GM18951 (cell line): ENCODE measurements around the gene ZC3H6.
A peak's percentile ranks its signal among the peaks of the same experiment; 100 is the strongest.

Experiments
- POLR2A ChIP-seq: IDR thresholded peaks from 4 replicates; pipeline ENCODE4 v1.6.1; 2011; ENCODE audit warnings: mild to moderate bottlenecking; ENCODE audit not compliant: insufficient read length, insufficient read depth; ENCODE audit errors: extremely low read depth
- in situ Hi-C: fragments of 300-500 bp; cut with MboI; formaldehyde crosslinking; loops from one replicate; pipeline ENCODE4 v1.12.0; 2022; ENCODE audit warnings: low sequenced_read_pairs, mixed read lengths, inconsistent platforms; ENCODE audit not compliant: unreplicated experiment

ZC3H6 gene

GRCh38 chr2:112275311-112275886 is at the start of gene ZC3H6:
Gene ZC3H6, plus strand, starts transcription at chr2:112275597. Its CDS starts 398 bp downstream, at chr2:112275995.
- in situ Hi-C loops = no loop called here
- TF ChIP-seq POLR2A = peak; percentile 97

- no peak for TF ChIP-seq POLR2A
- in situ Hi-C loops = no loop called here
These were observed 46.0 kb upstream of the ZC3H6 start for GRCh38 chr2:112229348-112229747.

- in situ Hi-C loops = no loop called here
These were observed 45.0 kb upstream of the ZC3H6 start for GRCh38 chr2:112230371-112230770.

GRCh38 chr2:112239862-112240261 is 35.5 kb upstream of the ZC3H6 start:
- in situ Hi-C loops = no loop called here
- no peak for TF ChIP-seq POLR2A

More at GRCh38 chr2:112230371-112230770, 45.0 kb upstream of the ZC3H6 start:
- TF ChIP-seq POLR2A = no peak

GRCh38 chr2:112242384-112242783 is 33.0 kb upstream of the ZC3H6 start:
- in situ Hi-C loops = no loop called here
- TF ChIP-seq POLR2A = no peak

GRCh38 chr2:112243233-112243632 is 32.2 kb upstream of the ZC3H6 start:
- TF ChIP-seq POLR2A = no peak
- in situ Hi-C loops = no loop called here

GRCh38 chr2:112244854-112245253 is 30.5 kb upstream of the ZC3H6 start:
- in situ Hi-C loops = no loop called here
- no peak for TF ChIP-seq POLR2A

- in situ Hi-C loops = no loop called here
- TF ChIP-seq POLR2A = no peak
These were observed 24.1 kb upstream of the ZC3H6 start for GRCh38 chr2:112251271-112251670.

GRCh38 chr2:112253261-112253815 is 22.1 kb upstream of the ZC3H6 start:
- no peak for TF ChIP-seq POLR2A
- in situ Hi-C loops = no loop called here

GRCh38 chr2:112254466-112255240 is 20.7 kb upstream of the ZC3H6 start, which contains the start of gene ZC3H8:
Gene ZC3H8, minus strand, starts transcription at chr2:112255042. Its CDS starts 61 bp downstream, at chr2:112254981.
- peak; percentile 97 for TF ChIP-seq POLR2A
- in situ Hi-C loops = no loop called here

- TF ChIP-seq POLR2A = no peak
- in situ Hi-C loops = no loop called here
These were observed 19.5 kb upstream of the ZC3H6 start for GRCh38 chr2:112255875-112256274.

GRCh38 chr2:112256654-112257053 is 18.7 kb upstream of the ZC3H6 start:
- TF ChIP-seq POLR2A = no peak
- in situ Hi-C loops = no loop called here

- no peak for TF ChIP-seq POLR2A
- in situ Hi-C loops = no loop called here
These were observed 17.8 kb upstream of the ZC3H6 start for GRCh38 chr2:112257575-112257974.
